Measurements from ENCODE around the gene INHBE. TPM values are rescaled to one million over a fixed set of nuclear protein-coding genes. Genes with fewer than 3 reads are reported as not detected.

Gene INHBE
- total and polyA plus RNA-seq, 2 of the 8 experiments (the other 6 are each of a cell fraction or from before 2014, with no cell fraction given), result 10.2 to 18.8 TPM

DNA sequence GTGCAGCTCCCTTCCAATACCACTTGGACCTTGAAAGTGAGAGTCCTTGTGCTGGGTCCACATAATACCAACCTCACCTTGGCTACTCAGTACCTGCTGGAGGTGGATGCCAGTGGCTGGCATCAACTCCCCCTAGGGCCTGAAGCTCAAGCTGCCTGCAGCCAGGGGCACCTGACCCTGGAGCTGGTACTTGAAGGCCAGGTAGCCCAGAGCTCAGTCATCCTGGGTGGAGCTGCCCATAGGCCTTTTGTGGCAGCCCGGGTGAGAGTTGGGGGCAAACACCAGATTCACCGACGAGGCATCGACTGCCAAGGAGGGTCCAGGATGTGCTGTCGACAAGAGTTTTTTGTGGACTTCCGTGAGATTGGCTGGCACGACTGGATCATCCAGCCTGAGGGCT lies 5.7 kb upstream of the INHBE start:
- no peaks in the 10 kb centered on the region for H3K23me2 ChIP-seq (ENCODE audit: low read depth, low read length)
- H4K20me1 ChIP-seq (replicated peaks in 1 of 2; ENCODE audit: control insufficient read depth in 1 of 2, insufficient read depth in 2 of 2, low read length in 2 of 2), result no peaks in the 10 kb centered on the region
- CTCF ChIA-PET (ENCODE audit: partially characterized antibody), result interaction anchor here (0.7 to 18.5 kb wide), 6 partner anchors 14 to 205 kb away, joined by 3 to 478 read pairs (median 168); partner anchors contain the start of genes ARHGAP9, INHBC, MARS1 and STAC3
- no peak overlapping the region for H3K23ac ChIP-seq (ENCODE audit: insufficient read length)
- DNase-seq (ENCODE audit: low read depth in 1 of 2, low spot score in 2 of 2) (no peak), FAIRE-seq (no peak)
- H2BK120ac ChIP-seq (replicated peaks; ENCODE audit: low read depth, low read length), result no peak overlapping the region
- WGBS, 2 experiments (ENCODE audit: extremely low coverage in 1 of 2, insufficient coverage in 1 of 2, insufficient read length in 1 of 2, insufficient replicate concordance in 2 of 2, low coverage in 1 of 2, low lambda C conversion rate in 2 of 2, missing lambda C conversion rate in 1 of 2), result 94% methylated on average over 7 of the region's 7 CpGs; no CpG with 5 or more reads in 1 of the 2 experiments
- no peak overlapping the region for H3K4me2 ChIP-seq (ENCODE audit: insufficient read depth in 1 of 2, low read depth in 2 of 2, low read length in 2 of 2)
- H2AK5ac ChIP-seq (ENCODE audit: low read depth, low read length), result no peak overlapping the region
- H2BK5ac ChIP-seq (ENCODE audit: low read depth, low read length), result no peak overlapping the region
- no peaks in the 10 kb centered on the region for H3K9me3 ChIP-seq (ENCODE audit: insufficient read depth in 2 of 2, low read depth in 1 of 2, low read length in 1 of 2)
- POLR2A ChIA-PET (ENCODE audit: partially characterized antibody), result interaction anchor here (0.8 to 11.2 kb wide), 3 partner anchors 9 to 432 kb away, joined by 3 to 168 read pairs (median 3); partner anchors contain the start of genes INHBC and R3HDM2
- no peak overlapping the region for H3K4me3 ChIP-seq (ENCODE audit: extremely low read depth in 1 of 4, insufficient read depth in 2 of 4, low read depth in 3 of 4, low read length in 4 of 4)
- H4K8ac ChIP-seq (ENCODE audit: extremely low read depth, insufficient read depth, low read length), result no peak overlapping the region
- no peaks in the 10 kb centered on the region for H3K27me3 ChIP-seq (replicated peaks in 1 of 4; ENCODE audit: control insufficient read depth in 3 of 4, extremely low read depth in 1 of 4, insufficient read depth in 3 of 4, low read length in 3 of 4)
- no peak overlapping the region for H3K27ac ChIP-seq (ENCODE audit: low read depth, low read length)
- H2AFZ ChIP-seq (ENCODE audit: low read length), result no peak overlapping the region
- H3K14ac ChIP-seq (ENCODE audit: insufficient read length), result no peak overlapping the region
- no peak overlapping the region for H4K5ac ChIP-seq (ENCODE audit: insufficient read length, low read depth, low read length)
- H4K91ac ChIP-seq (replicated peaks; ENCODE audit: insufficient read length, low read length), result no peak overlapping the region
- H3K9ac ChIP-seq (replicated peaks in 1 of 4; ENCODE audit: extremely low read depth in 1 of 4, low read depth in 3 of 4, low read length in 3 of 4), result no peak overlapping the region
- H2BK20ac ChIP-seq (ENCODE audit: low read length), result no peak overlapping the region
- H3K79me2 ChIP-seq (ENCODE audit: control insufficient read depth in 1 of 2, insufficient read depth in 2 of 2, low read length in 2 of 2), result no peaks in the 10 kb centered on the region
- no peaks in the 10 kb centered on the region for H3K36me3 ChIP-seq (ENCODE audit: control insufficient read depth in 2 of 4, insufficient read depth in 4 of 4, low read length in 3 of 4)
- H2BK12ac ChIP-seq (ENCODE audit: low read depth, low read length), result no peak overlapping the region; the same call in 1 of the 2 replicates
- no peak overlapping the region for H3K4ac ChIP-seq (replicated peaks; ENCODE audit: insufficient read length, low read depth, low read length)
- H3K79me1 ChIP-seq (ENCODE audit: low read depth, low read length), result no peaks in the 10 kb centered on the region
- H2BK15ac ChIP-seq (ENCODE audit: low read length), result peak overlapping the region; percentile 18; the same call in 1 of the 2 replicates
- H3K18ac ChIP-seq (ENCODE audit: extremely low read depth, low read length), result no peak overlapping the region
- H3K56ac ChIP-seq (replicated peaks; ENCODE audit: insufficient read length, low read depth, low read length), result no peak overlapping the region
- peaks cover 0 to 5% (median 1%) of the 10 kb centered on the region in 4 experiments; a peak in 6 of 7 replicates for H3K4me1 ChIP-seq (replicated peaks in 1 of 4; ENCODE audit: control insufficient read depth in 3 of 4, insufficient read depth in 4 of 4, low read length in 3 of 4)
- TF ChIP-seq JUND (IDR thresholded peaks at IDR 0.05; ENCODE audit: low read length), result no peak
- TF ChIP-seq BCL11A (IDR thresholded peaks at IDR 0.05; ENCODE audit: low read depth in 2 of 2, low read length in 2 of 2), result no peak
- no peak for TF ChIP-seq EZH2 (IDR thresholded peaks at IDR 0.05; ENCODE audit: low read depth, low read length, severe bottlenecking)
- TF ChIP-seq CHD2 (IDR thresholded peaks at IDR 0.05; ENCODE audit: low read length), result no peak
- TF ChIP-seq TEAD4 (IDR thresholded peaks at IDR 0.05; ENCODE audit: low read depth, low read length), result no peak
